ENCODE data around the gene L1TD1. TPM values are rescaled to one million over a fixed set of nuclear protein-coding genes. Genes with fewer than 3 reads are reported as not detected.

L1TD1 gene
- total RNA-seq, 4 donors from 2014 or later: not detected

GRCh38 chr1:62233926-62234450, 39.3 kb downstream of the L1TD1 start:
- no peaks in the 10 kb centered on the region for H3K36me3 ChIP-seq
- H3K4me3 ChIP-seq: no peak overlapping the region
- DNase-seq (no peak), ATAC-seq (no peak)
- no peaks in the 10 kb centered on the region for H3K4me1 ChIP-seq
- no peak overlapping the region for H3K27ac ChIP-seq
- no peaks in the 10 kb centered on the region for H3K9me3 ChIP-seq
- intact Hi-C loops (cut with DNase I; ENCODE audit: low total_unique reads): no loop called here
- in situ Hi-C loops (cut with MboI; ENCODE audit: low sequenced_read_pairs in 4 of 4): no loop called here
- TF ChIP-seq POLR2A (IDR thresholded peaks at IDR 0.05) (no peak), CTCF (IDR thresholded peaks at IDR 0.05 in 4 of 5, conservative IDR thresholded peaks at IDR 0.05 in 1 of 5) (no peak)
- no peaks in the 10 kb centered on the region for H3K27me3 ChIP-seq

- in situ Hi-C loops (cut with MboI; ENCODE audit: low sequenced_read_pairs in 4 of 4): no loop called here
- TF ChIP-seq POLR2A (IDR thresholded peaks at IDR 0.05) (no peak), CTCF (IDR thresholded peaks at IDR 0.05 in 4 of 5, conservative IDR thresholded peaks at IDR 0.05 in 1 of 5) (no peak)
These were observed 40.0 kb downstream of the L1TD1 start for GRCh38 chr1:62234688-62235087.

GRCh38 chr1:62235576-62235975, 40.9 kb downstream of the L1TD1 start:
- TF ChIP-seq POLR2A (IDR thresholded peaks at IDR 0.05) (no peak), CTCF (IDR thresholded peaks at IDR 0.05 in 4 of 5, conservative IDR thresholded peaks at IDR 0.05 in 1 of 5) (no peak)
- Histone ChIP-seq H3K36me3 (no peaks in the 10 kb centered on the region), H3K27ac (no peak overlapping the region), H3K4me3 (no peak overlapping the region), H3K9me3 (no peaks in the 10 kb centered on the region), H3K4me1 (no peaks in the 10 kb centered on the region), H3K27me3 (no peaks in the 10 kb centered on the region)
- ATAC-seq (no peak), DNase-seq (no peak)
- in situ Hi-C loops (cut with MboI; ENCODE audit: low sequenced_read_pairs in 4 of 4) (no loop called here), intact Hi-C loops (cut with DNase I; ENCODE audit: low total_unique reads) (no loop called here)

More at GRCh38 chr1:62234688-62235087, 40.0 kb downstream of the L1TD1 start:
- Histone ChIP-seq H3K4me3 (no peak overlapping the region), H3K27ac (no peak overlapping the region), H3K4me1 (no peaks in the 10 kb centered on the region), H3K36me3 (no peaks in the 10 kb centered on the region), H3K9me3 (no peaks in the 10 kb centered on the region), H3K27me3 (no peaks in the 10 kb centered on the region)
- intact Hi-C loops (cut with DNase I; ENCODE audit: low total_unique reads): no loop called here
- ATAC-seq (no peak), DNase-seq (no peak)

- no peak overlapping the region for H3K4me3 ChIP-seq
- H3K27ac ChIP-seq: no peak overlapping the region
- no peaks in the 10 kb centered on the region for H3K9me3 ChIP-seq
- ATAC-seq (no peak), DNase-seq (no peak)
- in situ Hi-C loops (cut with MboI; ENCODE audit: low sequenced_read_pairs in 4 of 4): no loop called here
- H3K36me3 ChIP-seq: no peaks in the 10 kb centered on the region
- intact Hi-C loops (cut with DNase I; ENCODE audit: low total_unique reads): no loop called here
- H3K27me3 ChIP-seq: no peaks in the 10 kb centered on the region
- no peak for TF ChIP-seq POLR2A (IDR thresholded peaks at IDR 0.05)
- no peak for TF ChIP-seq CTCF (IDR thresholded peaks at IDR 0.05 in 4 of 5, conservative IDR thresholded peaks at IDR 0.05 in 1 of 5)
- no peaks in the 10 kb centered on the region for H3K4me1 ChIP-seq
These were observed 42.7 kb downstream of the L1TD1 start for GRCh38 chr1:62237361-62237760.

GRCh38 chr1:62237950-62238374, 43.3 kb downstream of the L1TD1 start:
- in situ Hi-C loops (cut with MboI; ENCODE audit: low sequenced_read_pairs in 4 of 4): no loop called here
- Histone ChIP-seq H3K27me3 (no peaks in the 10 kb centered on the region), H3K4me1 (no peaks in the 10 kb centered on the region), H3K36me3 (no peaks in the 10 kb centered on the region), H3K27ac (no peak overlapping the region), H3K9me3 (no peaks in the 10 kb centered on the region), H3K4me3 (no peak overlapping the region)
- TF ChIP-seq POLR2A (IDR thresholded peaks at IDR 0.05): no peak
- TF ChIP-seq CTCF (IDR thresholded peaks at IDR 0.05 in 4 of 5, conservative IDR thresholded peaks at IDR 0.05 in 1 of 5): no peak
- intact Hi-C loops (cut with DNase I; ENCODE audit: low total_unique reads): no loop called here
- DNase-seq: no peak
- ATAC-seq: no peak
